ENCODE measurements around the gene LDB3. TPM values are rescaled to one million over a fixed set of nuclear protein-coding genes. Genes with fewer than 3 reads are reported as not detected.

LDB3 gene
- total and polyA plus RNA-seq, 9 of the 15 experiments (the other 6 are each of a cell fraction or from before 2014, with no cell fraction given): 0.03 TPM; not detected in 8

DNA sequence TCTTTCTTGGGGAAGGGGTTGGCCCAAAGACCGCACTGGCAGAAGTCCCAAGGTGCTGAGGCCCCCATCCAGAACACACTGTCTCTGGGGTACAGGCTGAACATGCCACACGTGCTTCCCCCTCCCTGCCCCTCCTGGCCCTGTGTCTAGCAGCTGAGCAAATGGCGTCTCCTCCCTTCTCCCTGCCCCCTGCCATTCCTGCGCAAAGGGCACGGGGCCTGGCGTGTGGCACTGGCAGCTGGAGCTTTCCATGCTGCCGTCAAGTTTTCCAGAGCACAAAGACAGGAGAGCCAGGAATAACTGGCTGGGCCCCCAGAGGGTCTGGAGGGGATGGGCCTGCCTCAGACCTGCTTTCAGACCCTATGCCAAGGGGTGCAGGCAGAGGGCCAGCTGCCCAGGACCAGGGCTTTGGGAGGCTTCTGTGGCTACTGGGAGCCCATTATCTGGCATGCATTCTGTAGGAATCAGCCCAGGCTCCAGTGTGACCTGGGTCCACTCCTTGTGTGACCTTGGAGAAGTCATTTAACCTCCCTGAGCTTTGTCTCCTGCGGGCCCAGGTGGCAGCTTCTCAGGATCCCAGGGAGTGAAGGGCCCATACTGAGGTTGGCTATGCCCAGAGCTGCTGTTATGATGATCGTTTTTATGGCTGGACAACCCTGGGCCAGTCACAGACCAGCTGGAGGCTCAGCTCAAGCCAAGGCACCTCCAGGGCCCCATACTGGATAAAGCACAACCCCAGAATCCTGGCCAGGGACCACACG is 710 bp upstream of the LDB3 start:
- no peak for FAIRE-seq
- Histone ChIP-seq H3K4me1 (replicated peaks in 1 of 2; ENCODE audit: control insufficient read depth in 2 of 2, insufficient read depth in 2 of 2, low read length in 2 of 2) (peaks cover 3 to 9% of the 10 kb centered on the region in 2 experiments; a peak in 2 of 5 replicates), H3K4me2 (ENCODE audit: insufficient read depth, low read length) (no peak overlapping the region), H3K79me2 (ENCODE audit: control insufficient read depth, insufficient read depth, low read length) (no peaks in the 10 kb centered on the region), H3K27me3 (ENCODE audit: control insufficient read depth in 2 of 2, insufficient read depth in 2 of 2, low read length in 2 of 2) (peaks cover 0 to 62% of the 10 kb centered on the region in 2 experiments; a peak in 3 of 5 replicates), H2AFZ (ENCODE audit: low read depth, low read length) (no peak overlapping the region), H4K20me1 (replicated peaks; ENCODE audit: control insufficient read depth, insufficient read depth, low read length) (no peaks in the 10 kb centered on the region), H3K36me3 (ENCODE audit: control insufficient read depth, insufficient read depth, low read length) (no peaks in the 10 kb centered on the region), H3K9me3 (replicated peaks; ENCODE audit: control insufficient read depth, insufficient read depth, low read depth, low read length) (no peaks in the 10 kb centered on the region), H3K9ac (ENCODE audit: insufficient read depth in 1 of 2, low read depth in 2 of 2, low read length in 2 of 2) (no peak overlapping the region), H3K4me3 (no peak overlapping the region), H3K27ac (ENCODE audit: extremely low read depth, low read depth, low read length) (no peak overlapping the region), H3K9me1 (ENCODE audit: control insufficient read depth, insufficient read depth, low read length) (no peaks in the 10 kb centered on the region)
- ChIA-PET POLR2A (no interaction called here), CTCF (ENCODE audit: low intra/inter-chr PET ratio) (no interaction called here)
- ATAC-seq: no peak
- WGBS (ENCODE audit: insufficient coverage, low coverage, missing lambda C conversion rate): 0% methylated on average over 8 of the region's 10 CpGs
- intact Hi-C loops (cut with micrococcal nuclease): no loop called here
- TF ChIP-seq MAFF (IDR thresholded peaks at IDR 0.05; ENCODE audit: low read length): no peak
- DNase-seq (ENCODE audit: extremely low read depth in 1 of 4, low spot score in 3 of 4): no peak
- no TSS peak for BruUV-seq (replicated peaks)
- in situ Hi-C loops (cut with MboI): no loop called here

DNA sequence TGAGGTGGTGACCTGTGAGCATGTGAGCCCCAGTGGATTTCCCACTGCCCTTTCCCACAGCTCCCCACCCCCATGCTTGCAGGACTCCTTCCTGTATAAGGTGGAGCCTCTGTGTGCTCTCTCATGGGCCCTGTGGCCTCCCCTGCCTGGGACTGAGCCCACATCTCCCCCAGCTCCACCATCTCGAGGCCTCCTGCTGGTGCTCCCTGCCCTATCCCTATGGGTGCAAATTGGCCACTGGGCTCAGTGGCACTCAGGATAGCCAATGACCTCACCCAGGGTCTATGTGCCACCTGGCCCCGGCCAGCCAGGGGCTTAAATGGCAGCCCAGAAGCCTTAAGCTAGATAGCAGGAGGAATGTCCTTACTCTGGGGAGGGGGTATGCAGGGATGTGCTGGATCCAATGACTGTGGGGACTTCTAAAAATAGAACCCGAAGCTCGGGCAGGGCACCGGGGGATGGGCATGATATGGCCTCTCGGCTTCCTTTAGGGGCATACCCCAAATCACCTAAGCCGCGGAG is 2.0 kb downstream of the LDB3 start:
- Histone ChIP-seq H3K4me3 (no peak overlapping the region), H3K27me3 (ENCODE audit: control insufficient read depth in 2 of 2, insufficient read depth in 2 of 2, low read length in 2 of 2) (peaks cover 0 to 35% of the 10 kb centered on the region in 2 experiments; a peak in 2 of 5 replicates), H3K36me3 (ENCODE audit: control insufficient read depth, insufficient read depth, low read length) (no peaks in the 10 kb centered on the region), H3K9me1 (ENCODE audit: control insufficient read depth, insufficient read depth, low read length) (no peaks in the 10 kb centered on the region), H3K4me1 (replicated peaks in 1 of 2; ENCODE audit: control insufficient read depth in 2 of 2, insufficient read depth in 2 of 2, low read length in 2 of 2) (peaks cover 3 to 9% of the 10 kb centered on the region in 2 experiments; a peak in 2 of 5 replicates), H3K27ac (ENCODE audit: extremely low read depth, low read depth, low read length) (no peak overlapping the region), H4K20me1 (replicated peaks; ENCODE audit: control insufficient read depth, insufficient read depth, low read length) (no peaks in the 10 kb centered on the region), H3K79me2 (ENCODE audit: control insufficient read depth, insufficient read depth, low read length) (no peaks in the 10 kb centered on the region), H3K9me3 (replicated peaks; ENCODE audit: control insufficient read depth, insufficient read depth, low read depth, low read length) (no peaks in the 10 kb centered on the region), H3K9ac (ENCODE audit: insufficient read depth in 1 of 2, low read depth in 2 of 2, low read length in 2 of 2) (no peak overlapping the region), H3K4me2 (ENCODE audit: insufficient read depth, low read length) (no peak overlapping the region), H2AFZ (ENCODE audit: low read depth, low read length) (no peak overlapping the region)
- ATAC-seq: no peak
- FAIRE-seq: no peak
- CTCF ChIA-PET (ENCODE audit: low intra/inter-chr PET ratio): no interaction called here
- no peak for DNase-seq (ENCODE audit: extremely low read depth in 1 of 4, low spot score in 3 of 4)
- WGBS (ENCODE audit: insufficient coverage, low coverage, missing lambda C conversion rate): 18% methylated on average over 8 of the region's 8 CpGs
- BruUV-seq (replicated peaks): no TSS peak
- POLR2A ChIA-PET: interaction anchor here (0.7 kb wide), 1 partner anchor 8 kb away, joined by 4 read pairs; no protein-coding TSS in a partner anchor
- in situ Hi-C loops (cut with MboI) (no loop called here), intact Hi-C loops (cut with micrococcal nuclease) (no loop called here)
- TF ChIP-seq EHMT2 (IDR thresholded peaks at IDR 0.05) (no peak), EP300 (IDR thresholded peaks at IDR 0.05; ENCODE audit: low read length) (no peak), TAF1 (IDR thresholded peaks at IDR 0.05; ENCODE audit: control insufficient read depth, extremely low read depth, insufficient read depth, low read length, severe bottlenecking) (no peak), KLF6 (CRISPR knock-in tag; IDR thresholded peaks at IDR 0.05; ENCODE audit: borderline replicate concordance) (no peak), TCFL5 (CRISPR knock-in tag; conservative IDR thresholded peaks at IDR 0.05) (no peak), ASH1L (IDR thresholded peaks at IDR 0.05; ENCODE audit: borderline replicate concordance, low read depth, partially characterized antibody) (no peak), PHB2 (IDR thresholded peaks at IDR 0.05; ENCODE audit: low read depth) (no peak), ZNF140 (CRISPR knock-in tag; IDR thresholded peaks at IDR 0.05) (no peak), CHCHD3 (CRISPR knock-in tag; IDR thresholded peaks at IDR 0.05) (no peak), NFXL1 (CRISPR knock-in tag; IDR thresholded peaks at IDR 0.05) (no peak)
- TF ChIP-seq, protein P1, sequence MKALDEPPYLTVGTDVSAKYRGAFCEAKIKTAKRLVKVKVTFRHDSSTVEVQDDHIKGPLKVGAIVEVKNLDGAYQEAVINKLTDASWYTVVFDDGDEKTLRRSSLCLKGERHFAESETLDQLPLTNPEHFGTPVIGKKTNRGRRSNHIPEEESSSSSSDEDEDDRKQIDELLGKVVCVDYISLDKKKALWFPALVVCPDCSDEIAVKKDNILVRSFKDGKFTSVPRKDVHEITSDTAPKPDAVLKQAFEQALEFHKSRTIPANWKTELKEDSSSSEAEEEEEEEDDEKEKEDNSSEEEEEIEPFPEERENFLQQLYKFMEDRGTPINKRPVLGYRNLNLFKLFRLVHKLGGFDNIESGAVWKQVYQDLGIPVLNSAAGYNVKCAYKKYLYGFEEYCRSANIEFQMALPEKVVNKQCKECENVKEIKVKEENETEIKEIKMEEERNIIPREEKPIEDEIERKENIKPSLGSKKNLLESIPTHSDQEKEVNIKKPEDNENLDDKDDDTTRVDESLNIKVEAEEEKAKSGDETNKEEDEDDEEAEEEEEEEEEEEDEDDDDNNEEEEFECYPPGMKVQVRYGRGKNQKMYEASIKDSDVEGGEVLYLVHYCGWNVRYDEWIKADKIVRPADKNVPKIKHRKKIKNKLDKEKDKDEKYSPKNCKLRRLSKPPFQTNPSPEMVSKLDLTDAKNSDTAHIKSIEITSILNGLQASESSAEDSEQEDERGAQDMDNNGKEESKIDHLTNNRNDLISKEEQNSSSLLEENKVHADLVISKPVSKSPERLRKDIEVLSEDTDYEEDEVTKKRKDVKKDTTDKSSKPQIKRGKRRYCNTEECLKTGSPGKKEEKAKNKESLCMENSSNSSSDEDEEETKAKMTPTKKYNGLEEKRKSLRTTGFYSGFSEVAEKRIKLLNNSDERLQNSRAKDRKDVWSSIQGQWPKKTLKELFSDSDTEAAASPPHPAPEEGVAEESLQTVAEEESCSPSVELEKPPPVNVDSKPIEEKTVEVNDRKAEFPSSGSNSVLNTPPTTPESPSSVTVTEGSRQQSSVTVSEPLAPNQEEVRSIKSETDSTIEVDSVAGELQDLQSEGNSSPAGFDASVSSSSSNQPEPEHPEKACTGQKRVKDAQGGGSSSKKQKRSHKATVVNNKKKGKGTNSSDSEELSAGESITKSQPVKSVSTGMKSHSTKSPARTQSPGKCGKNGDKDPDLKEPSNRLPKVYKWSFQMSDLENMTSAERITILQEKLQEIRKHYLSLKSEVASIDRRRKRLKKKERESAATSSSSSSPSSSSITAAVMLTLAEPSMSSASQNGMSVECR (CRISPR knock-in tag; IDR thresholded peaks at IDR 0.05): no peak
